GM12801 (cell line): ENCODE measurements around the gene ME3.

ENCODE experiments used
- TF ChIP-seq, protein P1 (sequence below): IDR thresholded peaks from one replicate; pipeline ENCODE4 v1.5.1; 2011; ENCODE audit warnings: control low read depth; ENCODE audit not compliant: insufficient read length; ENCODE audit errors: extremely low read depth

ME3 gene

DNA sequence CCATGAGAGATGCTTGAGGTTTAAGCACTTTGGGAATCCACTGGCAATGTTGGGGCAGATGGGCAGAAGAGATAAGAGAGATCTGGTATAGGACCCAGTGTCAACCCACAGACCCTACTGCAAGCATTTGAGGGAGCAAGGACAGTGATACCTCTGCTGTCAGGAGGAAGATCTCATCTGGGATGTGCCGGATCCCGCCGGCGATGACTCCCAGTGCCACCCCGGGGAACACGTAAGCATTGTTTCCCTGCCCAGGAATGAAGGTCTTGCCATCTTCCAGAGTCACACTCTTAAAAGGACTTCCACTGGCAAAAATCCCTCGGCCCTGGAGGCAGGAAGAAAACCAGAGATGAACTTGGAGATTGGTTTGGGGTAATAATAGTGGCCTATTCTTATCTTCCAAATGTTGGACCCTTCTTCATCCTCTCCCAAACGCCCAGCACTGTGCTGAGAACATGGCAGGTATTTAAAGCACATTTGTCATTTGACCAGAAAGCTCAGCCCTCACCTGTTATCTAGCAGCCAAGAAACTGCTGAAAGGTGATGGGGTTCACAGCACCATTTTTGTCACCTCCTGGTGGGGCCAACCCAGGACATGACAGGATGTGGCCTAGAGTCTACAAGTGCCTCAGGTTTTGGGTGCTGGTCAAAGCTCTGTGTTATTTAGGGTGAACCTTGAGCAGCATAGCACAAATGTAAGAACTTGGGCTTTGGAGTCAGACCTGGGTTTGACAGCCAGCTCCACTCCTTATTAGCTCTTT lies 226.1 kb downstream of the ME3 start:
- TF ChIP-seq, protein P1, sequence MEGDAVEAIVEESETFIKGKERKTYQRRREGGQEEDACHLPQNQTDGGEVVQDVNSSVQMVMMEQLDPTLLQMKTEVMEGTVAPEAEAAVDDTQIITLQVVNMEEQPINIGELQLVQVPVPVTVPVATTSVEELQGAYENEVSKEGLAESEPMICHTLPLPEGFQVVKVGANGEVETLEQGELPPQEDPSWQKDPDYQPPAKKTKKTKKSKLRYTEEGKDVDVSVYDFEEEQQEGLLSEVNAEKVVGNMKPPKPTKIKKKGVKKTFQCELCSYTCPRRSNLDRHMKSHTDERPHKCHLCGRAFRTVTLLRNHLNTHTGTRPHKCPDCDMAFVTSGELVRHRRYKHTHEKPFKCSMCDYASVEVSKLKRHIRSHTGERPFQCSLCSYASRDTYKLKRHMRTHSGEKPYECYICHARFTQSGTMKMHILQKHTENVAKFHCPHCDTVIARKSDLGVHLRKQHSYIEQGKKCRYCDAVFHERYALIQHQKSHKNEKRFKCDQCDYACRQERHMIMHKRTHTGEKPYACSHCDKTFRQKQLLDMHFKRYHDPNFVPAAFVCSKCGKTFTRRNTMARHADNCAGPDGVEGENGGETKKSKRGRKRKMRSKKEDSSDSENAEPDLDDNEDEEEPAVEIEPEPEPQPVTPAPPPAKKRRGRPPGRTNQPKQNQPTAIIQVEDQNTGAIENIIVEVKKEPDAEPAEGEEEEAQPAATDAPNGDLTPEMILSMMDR = no peak

DNA sequence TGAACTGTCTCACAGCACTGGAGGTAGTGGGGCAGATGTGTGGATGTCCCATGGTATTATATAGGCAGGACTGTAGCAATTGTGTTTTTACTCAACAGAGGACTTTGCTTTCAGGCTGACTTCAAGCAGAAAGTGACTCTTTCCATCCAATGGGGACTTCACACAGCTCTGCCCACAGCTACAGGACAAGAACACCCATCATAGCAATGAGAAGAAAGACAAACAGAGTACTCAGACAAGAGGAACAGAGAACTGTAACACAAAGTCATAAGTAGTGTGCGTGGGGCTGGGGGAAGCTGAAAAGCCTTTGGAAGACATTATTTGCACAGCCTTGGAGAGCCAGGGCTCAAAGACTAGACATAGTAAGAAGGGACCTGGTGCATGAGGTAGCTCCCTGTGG lies 227.4 kb downstream of the ME3 start:
- TF ChIP-seq, protein P1 = no peak

DNA sequence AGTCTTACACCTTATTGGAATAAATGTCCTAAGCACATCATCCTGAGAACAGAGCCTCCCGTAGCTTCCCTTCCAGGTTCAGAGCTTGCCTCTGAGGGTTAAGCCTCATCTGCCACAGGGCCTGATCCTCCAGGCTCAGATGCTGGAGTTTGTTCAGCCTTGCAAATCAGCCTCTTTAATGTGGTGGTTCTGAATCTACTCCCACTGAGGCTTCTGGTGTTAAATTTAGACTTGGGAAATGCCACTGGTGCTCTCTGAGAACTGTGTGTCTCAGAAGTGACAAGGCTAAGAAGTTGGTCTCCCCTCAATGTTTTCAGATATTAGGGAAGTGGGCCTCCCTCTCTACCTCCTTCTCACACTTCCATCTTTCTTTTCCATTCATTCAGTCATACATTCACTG lies 229.0 kb downstream of the ME3 start:
- TF ChIP-seq, protein P1 = no peak

DNA sequence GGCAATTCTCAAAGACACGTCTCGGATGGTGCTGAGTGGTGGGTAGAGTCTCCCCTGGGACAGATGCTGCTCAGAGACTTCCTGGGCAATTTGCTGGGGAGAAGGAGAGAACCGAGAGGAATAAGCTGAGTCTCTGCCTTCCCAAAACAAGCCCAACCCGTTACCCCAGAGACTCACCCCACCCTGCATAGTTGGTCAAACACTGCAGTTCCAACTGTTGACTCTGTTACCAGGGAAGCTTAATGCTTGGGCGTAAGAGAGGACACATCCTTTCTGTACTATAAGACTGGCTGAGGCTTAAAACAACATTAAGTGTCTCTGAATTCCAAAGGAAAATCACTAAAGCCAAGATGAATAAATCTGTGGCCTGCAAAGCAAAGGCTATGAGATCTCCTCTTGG lies 229.6 kb downstream of the ME3 start:
- TF ChIP-seq, protein P1 = no peak

DNA sequence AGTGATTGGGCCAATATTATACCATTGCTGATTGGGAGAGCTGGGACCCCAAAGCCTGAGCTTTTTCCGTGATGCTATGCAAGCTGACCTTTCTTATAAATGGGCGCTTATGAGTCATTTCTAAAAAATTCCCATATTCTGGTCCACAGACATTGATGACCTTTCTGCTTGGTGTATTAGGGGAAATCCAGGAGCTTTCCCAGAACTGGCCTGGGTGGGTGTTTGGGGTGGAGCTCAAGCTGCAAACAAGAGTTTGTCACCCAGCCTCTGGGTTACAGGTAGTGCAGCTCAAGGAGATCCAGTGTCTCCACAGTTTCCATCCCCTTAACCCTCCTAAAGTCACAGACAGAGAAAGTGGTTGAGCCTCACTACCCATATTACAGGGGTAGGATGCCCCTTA lies 230.0 kb downstream of the ME3 start:
- TF ChIP-seq, protein P1 = no peak

DNA sequence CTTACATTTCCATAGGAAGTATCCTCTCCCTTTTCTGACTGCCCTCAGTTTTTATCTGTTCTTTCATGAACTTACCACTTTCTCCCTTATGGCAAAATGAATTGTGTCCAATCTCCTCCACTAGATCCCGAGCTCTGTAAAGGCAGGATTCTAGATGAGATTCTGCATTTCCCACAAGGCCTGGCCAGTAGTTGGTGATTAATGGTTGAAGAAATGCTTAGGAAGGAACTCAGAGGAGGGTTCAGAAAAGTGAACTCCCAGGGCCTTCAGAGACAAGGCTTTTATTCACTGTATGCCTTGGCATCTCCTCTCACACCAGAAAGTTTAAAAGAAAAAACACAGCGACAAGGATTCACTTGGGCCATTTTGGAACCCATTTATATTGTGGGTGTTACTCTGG lies 231.6 kb downstream of the ME3 start:
- TF ChIP-seq, protein P1 = no peak

DNA sequence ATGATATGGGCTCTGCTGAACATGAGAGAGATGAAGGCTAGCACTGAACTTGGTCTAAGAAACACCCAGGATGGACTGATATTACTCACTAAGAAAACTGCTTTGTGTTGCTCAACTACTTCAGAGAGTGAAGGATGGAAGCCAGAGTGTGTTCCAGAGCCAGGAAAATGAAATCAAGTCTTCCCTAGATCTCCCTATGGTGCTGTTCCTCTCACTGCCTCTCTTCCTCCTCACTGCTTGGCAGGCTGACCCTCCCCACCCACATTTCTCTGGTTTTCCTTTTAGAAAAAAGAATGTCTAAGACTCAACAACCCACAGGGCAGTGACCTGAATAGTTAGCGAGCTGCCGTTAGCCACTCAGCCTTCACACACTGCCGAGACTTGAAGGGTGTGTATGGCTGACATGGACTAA lies 232.1 kb downstream of the ME3 start:
- TF ChIP-seq, protein P1 = no peak
